GM18858 (cell line): ENCODE results near the gene PNPLA8.
A peak's percentile ranks its signal among the peaks of the same experiment; 100 is the strongest.
"Not testable (repeated sequence)": the region's sequence is repeated elsewhere in the genome, so short reads cannot be mapped to it uniquely, and the experiment has no call there.

Experiments used
- ATAC-seq: cut with Tn5 transposase; IDR thresholded peaks from one replicate; pipeline ENCODE4 v1.9.1; 2021; ENCODE audit not compliant: unreplicated experiment

The PNPLA8 gene, protein sequence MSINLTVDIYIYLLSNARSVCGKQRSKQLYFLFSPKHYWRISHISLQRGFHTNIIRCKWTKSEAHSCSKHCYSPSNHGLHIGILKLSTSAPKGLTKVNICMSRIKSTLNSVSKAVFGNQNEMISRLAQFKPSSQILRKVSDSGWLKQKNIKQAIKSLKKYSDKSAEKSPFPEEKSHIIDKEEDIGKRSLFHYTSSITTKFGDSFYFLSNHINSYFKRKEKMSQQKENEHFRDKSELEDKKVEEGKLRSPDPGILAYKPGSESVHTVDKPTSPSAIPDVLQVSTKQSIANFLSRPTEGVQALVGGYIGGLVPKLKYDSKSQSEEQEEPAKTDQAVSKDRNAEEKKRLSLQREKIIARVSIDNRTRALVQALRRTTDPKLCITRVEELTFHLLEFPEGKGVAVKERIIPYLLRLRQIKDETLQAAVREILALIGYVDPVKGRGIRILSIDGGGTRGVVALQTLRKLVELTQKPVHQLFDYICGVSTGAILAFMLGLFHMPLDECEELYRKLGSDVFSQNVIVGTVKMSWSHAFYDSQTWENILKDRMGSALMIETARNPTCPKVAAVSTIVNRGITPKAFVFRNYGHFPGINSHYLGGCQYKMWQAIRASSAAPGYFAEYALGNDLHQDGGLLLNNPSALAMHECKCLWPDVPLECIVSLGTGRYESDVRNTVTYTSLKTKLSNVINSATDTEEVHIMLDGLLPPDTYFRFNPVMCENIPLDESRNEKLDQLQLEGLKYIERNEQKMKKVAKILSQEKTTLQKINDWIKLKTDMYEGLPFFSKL

DNA sequence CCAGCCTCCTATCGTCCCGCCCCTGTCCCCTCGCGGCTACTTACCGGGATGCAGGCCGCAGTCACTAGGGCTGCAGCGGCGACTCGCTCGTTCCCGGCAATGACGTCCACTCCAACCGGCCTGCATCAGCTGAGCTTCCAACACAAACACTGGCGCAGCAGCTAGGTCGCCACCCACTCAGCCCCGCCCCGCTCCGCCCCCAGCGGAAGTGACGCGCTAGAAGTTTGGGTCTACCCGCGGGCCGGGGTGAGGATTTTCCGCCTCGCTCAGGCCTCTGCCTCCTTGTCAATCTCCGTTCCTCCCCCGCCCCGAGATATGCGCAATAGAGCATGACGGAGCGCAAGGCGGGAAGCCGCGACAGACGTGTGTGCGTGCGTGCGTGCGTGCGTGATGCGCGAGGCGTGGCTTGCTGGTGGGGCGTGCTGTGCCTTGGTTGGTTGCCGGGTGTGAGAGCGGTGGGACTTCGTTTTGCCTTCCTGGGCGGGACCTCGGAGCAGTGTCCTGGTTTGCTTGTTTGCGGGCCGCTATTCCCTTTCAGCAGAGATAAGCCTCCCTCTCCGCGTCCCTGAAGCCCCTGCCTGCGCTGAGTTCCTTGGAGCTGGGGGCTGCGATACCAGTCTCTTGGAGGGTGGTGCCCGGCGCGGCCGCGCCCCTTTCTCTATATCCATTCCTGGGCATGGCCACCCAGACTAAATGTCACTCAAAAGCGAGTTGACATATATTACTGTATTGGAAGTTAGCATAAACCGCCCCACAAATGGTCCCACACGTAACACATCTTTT is at the start of gene PNPLA8:
Gene PNPLA8, minus strand, starts transcription at position 151 of the 783 bp plus-strand sequence. CDS start 10,644 bp downstream, outside the sequence.
- ATAC-seq = peak; percentile 84

DNA sequence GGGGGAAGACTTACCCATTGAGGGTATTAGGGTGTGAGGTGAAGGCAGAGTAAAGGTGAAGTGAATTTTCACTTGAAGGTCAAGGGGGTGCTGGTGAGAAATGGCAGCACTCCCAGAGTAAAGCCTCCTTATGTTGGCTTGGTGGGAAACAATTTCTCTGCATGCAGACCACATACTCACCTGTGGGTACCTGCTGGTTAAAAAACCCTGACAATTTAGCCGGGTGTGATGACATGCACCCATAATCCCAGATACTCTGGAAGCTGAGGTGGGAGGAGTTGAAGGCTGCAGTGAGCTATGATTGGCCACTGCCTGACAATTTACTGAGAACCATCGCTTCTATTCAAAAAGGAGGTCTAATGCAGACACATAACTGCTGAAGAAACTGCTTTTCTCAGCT is 49.2 kb upstream of the PNPLA8 start:
- ATAC-seq = no peak

DNA sequence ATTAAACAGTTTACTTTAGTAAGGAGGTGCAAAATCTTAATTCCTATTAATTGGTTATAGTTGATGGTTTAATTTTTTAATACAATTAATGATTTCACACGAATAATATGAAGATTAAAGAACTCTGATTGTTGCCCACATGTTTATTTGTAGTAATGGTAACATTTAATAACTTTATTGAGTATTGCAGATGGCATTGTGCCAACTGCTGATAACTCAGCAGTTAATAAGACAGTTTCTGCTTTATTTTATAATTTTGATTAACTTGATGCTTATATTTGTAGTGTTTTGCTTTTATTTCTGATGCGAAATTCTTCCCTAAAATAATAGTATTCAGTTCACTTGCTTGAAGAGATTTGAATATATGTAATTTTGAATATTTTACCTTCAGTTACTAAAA is 46.5 kb upstream of the PNPLA8 start:
- no peak for ATAC-seq

DNA sequence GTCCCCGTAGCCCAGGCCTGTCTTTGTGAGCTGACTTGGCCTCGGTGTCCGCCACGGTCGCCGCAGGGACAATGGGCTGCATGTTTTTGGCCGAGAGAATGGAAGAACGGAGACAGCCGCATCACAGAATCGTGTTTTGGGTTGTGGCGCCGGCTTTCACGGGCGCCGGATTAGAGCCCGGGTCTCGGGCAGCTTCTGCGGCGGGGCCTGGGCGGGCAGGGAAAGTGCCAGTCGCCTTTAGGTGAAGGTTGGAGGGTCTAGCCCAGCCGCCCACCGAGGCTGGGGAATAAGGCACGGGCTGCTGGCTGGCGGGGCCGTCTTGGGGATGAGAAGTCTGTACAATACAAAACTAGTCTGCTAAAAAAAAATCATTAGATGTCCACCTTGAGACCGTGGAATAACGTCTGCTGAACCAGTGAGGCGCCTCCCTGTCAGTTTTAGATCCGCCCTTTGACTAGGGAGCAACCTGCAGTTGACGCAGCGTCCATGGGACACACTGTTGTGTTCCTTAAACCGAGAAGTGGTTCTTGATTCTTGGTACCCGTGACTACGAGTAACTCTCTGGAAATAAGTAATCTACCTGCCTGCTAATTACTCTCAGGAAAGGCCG is 44.3 kb upstream of the PNPLA8 start:
- no peak for ATAC-seq

DNA sequence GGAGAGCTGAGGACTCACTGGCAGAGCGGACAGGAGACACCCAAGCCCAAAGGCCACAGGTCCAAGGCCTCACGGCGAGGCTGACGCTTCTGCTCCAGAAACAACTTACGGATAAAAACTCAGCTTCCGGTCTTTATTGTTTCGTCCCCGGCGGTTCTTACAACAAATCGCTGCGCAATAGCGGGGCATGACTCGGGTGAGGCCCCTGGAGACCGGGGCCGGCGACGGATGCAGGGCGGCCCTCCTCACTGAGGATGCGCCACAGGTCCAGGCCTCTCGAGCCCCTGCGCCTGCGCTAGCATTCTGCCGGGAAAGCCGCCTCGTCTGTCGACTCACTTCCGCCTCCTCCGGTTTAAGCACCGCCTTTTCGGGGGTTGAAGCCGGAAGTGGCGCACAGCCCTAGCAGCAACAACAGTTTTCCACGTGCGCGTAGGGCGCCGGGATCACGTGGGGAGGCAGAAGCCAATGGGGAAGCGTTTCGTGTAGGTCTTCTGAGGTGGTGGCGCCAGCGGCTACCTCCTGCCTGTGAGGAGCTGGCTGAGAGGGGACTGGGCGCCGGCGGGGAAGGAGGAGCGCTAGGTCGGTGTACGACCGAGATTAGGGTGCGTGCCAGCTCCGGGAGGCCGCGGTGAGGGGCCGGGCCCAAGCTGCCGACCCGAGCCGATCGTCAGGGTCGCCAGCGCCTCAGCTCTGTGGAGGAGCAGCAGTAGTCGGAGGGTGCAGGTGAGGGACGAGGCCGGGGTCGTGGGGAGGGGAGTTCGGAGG is 43.6 kb upstream of the PNPLA8 start, which contains the start of the genes DNAJB9 and THAP5:
Gene DNAJB9, plus strand, starts transcription at position 494 of the 765 bp plus-strand sequence. CDS start 1,853 bp downstream, outside the sequence.
Gene THAP5, minus strand, starts transcription at position 326 of the 765 bp plus-strand sequence. Its CDS starts 137 bp downstream, at position 189.
- ATAC-seq = peak; percentile 93

DNA sequence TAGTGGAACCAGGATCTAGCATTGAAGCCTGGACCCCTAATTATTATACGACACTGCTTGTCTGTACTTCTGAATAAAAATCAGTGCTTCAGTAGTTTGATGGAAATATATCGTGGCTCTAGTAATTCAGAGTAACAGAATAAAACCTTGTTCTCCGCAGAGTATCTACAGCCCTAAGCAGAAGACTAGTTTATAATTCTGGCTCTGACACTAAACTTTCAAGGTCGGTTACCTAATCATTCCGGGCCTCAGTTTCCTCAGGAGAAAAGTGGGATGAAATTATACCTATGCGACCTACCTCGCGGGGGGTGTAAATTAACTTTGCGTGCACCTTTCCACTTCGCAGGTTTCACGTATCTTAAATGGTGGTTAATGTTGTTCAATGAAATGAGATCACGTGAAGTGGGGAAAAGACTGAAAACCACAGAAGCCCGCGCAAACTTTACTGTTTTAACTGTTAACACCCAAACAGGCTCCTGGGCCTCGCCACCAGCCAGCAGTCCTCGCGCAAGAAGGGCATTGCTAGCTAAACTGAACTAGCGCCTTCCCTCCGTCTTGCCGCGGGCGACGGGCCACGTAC is 43.0 kb upstream of the PNPLA8 start:
- ATAC-seq = no peak

DNA sequence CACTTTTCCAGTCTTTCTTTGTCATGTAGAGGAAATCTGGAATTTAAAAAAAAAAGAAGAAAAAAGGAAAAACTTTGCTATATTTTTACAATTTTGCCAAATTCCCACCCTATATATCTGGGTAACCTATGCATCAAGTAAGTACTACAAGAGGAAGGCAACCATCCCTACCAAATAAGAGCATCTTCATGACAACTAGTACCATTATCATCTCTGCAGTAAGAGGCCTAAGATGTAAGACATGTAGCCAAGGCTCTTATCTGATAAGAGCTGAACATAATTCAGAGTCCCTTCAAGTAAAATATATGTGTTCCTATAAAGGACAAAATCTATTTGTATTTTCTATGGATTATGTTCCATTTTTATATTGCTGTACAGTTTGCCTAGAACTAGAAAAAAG is 40.1 kb upstream of the PNPLA8 start:
- ATAC-seq = no peak

DNA sequence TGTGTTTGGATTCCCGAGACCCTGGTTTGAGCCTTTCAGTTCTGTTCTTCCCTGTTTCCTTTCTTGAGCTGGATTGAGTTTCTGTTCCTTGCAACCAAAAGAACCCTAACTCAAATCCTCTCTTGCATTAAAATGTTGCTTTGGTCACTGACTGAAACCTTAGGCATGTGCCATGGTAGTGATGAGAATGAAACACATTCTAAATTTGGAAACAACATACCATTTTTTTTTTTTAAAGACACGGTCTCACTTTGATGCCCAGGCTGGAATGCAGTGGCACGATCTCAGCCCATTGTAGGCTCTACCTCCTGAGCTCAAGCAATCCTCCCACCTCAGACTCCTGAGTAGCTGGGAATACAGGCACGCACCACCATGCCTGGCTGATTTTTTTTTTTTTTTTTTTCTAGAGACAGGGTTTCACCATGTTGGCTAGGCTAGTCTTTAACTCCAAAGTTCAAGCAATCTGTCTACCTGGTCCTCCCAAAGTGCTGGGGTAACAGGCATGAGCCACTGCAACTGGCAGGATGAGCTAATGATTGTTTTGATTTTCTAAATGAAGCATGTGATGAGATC is 35.2 kb upstream of the PNPLA8 start:
- no peak for ATAC-seq

DNA sequence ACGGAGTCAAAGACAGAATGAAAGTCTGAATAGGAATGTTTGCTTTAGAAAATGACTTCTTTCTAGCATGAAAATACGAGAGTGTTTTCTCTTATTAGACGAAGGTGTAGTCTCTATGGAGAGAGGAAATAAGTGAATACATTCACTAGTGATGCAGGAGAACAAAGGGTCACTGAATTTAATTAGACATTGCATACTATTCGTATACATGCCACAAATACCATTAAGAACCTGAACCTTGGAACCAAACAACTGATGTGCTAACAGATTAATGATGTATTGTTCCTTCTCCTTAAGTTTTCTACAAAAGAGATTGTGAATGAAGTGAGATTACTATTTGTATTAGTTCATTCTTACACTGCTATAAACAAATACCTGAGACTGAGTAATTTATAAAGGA is 33.3 kb upstream of the PNPLA8 start:
- ATAC-seq = no peak

DNA sequence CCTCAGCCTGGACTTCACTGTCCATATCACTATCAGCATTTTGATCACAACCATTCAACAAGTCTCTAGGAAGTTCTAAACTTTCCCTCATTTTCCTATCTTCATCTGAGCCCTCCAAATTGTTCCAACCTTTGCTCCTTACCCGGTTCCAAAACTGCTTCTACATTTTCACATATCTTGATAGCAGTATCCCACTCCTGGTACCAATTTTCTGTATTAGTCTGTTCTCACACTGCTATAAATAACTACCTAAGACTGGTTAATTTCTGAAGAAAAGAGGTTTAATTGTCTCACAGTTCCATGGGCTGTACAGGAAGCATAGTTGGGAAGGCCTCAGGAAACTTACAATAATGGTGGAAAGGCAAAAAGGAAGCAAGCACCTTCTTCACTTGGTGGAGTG is 31.7 kb upstream of the PNPLA8 start:
- ATAC-seq = no peak

DNA sequence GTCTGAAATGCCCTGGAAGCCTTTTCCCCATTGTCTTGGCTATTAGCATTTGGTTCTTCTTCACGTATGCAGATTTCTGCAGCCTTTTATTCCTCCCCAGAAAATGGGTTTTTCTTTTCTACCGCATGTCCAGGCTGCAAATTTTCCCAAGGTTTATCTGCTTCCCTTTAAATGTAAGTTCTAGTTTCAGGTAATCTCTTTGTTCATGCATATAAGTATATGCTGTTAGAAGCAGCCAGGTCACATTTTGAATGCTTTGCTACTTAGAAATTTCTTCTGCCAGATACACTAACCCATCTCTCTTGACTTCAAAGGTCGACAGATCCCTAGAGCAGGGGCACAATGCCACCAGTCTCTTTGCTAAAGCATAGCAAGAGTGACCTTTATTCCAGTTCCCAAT is 31.3 kb upstream of the PNPLA8 start:
- ATAC-seq = no peak

DNA sequence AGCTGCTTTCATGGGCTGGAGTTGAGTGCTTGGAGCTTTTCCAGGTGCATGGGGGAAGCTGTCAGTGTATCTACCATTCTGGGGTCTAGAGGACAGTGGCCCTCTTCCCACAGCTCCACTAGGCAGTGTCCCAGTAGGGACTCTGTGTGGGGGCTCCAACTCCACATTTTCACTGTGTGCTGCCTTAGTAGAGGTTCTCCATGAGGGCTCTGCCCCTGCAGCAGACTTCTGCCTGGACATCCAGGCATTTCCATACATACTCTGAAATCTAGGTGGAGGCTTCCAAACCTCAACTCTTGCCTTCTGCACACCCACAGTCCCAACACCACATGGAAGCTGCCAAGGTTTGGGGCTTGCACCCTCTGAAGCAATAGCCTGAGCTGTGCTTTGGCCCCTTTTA is 30.7 kb upstream of the PNPLA8 start:
- not testable (repeated sequence) for ATAC-seq

DNA sequence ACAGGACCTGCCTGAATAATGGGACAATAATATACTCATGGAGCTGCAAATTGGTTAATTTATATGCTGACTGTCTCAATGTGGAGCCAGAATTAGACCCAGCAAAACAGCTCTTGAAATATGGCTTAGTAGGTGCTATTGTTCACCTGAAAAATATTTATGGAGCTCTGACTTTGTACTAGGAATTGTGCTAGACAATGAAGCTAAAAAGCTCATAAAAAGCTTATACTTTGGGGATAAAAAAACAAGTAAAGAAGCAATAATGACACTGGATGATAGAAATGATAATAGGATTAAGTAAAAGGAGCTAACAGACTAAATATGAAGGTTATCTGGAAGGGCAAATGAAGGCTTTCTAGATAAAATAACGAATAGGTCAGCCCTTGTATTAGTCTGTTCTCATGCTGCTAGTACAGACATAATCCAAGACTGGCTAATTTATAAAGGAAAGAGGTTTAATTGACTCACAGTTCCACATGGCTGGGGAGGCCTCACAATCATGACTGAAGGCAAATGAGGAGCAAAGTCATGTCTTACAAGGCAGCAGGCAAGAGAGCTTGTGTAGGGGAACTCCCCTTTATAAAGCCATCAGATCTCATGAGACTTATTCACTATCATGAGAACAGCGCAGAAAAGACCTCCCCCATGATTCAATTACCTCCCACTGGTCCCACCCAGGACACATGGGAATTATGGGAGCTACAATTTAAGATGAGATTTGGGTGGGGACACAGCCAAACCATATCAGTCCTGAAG is 22.4 kb upstream of the PNPLA8 start:
- ATAC-seq = not testable (repeated sequence)

DNA sequence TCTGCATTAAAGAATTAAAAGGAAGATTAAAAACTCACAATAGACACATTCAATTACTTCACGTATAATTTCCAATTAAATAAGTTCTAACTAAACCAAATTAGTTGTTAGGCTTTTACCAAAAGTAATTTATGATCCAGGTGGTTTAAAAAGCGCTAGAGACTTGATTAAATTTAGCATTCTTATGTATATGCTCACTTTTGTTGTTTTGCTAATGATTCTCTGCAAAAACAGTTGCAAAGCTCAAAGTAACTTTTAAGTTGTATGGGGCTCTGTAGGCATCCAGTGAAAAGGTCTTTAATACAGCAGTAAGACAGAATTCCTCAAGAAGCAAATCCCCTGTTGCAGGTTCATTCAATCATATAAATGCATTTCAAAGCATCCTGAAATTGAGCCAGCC is 15.5 kb upstream of the PNPLA8 start:
- no peak for ATAC-seq

DNA sequence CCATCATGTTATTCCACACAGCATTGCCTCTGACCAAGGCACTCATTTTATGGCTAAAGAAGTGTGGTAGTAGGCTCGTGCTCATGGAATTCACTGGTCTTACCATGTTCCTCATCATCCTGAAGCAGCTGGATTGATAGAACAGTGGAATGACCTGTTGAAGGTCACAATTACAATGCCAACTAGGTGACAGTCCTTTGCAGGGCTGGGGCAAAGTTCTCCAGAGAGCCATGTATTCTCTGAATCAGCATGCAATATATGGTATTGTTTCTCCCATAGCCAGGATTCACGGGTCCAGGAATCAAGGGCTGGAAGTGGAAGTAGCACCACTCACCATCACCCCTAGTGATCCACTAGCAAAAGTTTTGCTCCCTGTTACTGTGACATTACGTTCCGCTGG is 12.8 kb upstream of the PNPLA8 start:
- ATAC-seq = not testable (repeated sequence)

DNA sequence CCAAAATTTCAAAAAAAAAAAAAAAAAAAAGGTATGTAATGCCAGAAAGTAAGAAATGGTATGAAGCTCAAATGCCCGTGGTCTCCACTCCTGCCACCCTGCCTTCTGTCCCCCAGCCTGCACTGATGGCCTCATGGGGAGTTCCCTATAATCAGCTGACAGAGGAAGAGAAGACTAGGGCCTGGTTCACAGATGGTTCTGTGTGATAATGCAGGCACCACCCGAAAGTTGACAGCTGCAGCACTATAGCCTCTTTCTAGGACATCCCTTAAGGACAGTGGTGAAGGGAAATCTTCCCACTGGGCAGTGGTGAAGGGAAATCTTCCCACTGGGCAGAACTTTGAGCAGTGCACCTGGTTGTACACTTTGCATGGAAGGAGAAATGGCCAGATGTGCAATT is 12.3 kb upstream of the PNPLA8 start:
- ATAC-seq = not testable (repeated sequence)

DNA sequence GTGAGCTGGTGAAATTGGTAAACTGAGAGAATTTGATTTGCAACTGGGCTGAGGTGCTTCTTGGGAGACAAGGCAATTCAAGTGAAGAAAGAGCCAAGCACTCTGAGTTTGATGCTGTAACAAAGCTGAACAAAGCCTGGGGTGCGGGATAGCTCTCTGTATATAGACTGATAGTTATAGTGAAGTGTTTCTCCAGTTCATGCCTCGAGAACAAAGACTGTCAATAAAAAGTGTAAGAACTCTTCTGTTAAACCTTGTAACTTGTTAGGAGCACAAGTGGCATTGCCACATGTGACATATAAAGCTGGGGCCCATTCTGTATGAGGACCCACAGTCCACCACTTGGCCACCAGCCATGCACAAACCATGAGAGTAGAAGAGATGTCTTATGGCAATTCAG is 11.3 kb upstream of the PNPLA8 start:
- no peak for ATAC-seq

DNA sequence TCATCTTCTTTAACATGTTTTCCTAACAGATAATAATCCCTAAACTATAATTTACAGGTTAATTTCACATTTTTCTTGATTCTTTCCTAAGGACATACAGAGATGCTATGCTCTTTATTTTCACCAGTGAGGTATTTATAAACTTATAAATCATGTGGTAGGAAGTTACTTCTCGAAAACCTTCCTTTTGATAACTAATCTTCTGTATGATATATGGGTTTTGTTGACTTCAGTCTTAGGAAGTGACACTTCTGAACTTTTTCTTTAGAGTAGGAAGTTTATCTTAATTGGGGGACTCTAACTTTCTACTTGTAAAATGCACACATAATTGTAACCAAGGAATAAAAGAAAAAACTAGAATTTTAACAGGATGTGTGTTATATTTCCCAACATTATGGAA is 9.8 kb upstream of the PNPLA8 start:
- no peak for ATAC-seq

DNA sequence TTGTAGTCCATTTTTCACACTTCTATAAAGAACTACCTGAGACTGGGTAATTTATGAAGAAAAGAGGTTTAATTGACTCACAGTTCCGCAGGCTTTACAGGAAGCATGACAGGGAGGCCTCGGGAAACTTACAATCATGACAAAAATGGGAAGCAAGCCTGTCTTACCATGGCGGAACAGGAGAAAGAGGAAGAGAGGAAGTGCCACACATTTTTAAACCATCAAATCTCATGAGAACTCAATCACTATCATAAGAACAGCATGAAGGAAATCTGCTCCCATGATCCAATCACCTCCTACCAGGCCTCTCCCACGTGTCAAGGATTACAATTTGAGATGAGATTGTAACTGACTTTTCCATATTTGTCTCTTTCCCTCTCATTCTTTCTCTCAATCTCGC is 9.3 kb upstream of the PNPLA8 start:
- no peak for ATAC-seq
